HG02870 (cell line): Measurements from ENCODE around the gene ZBTB8B.
"Not testable (repeated sequence)": the region's sequence is repeated elsewhere in the genome, so short reads cannot be mapped to it uniquely, and the experiment has no call there.

Experiments used
- ATAC-seq: cut with Tn5 transposase; IDR thresholded peaks from one replicate; pipeline ENCODE4 v1.9.1; 2021; ENCODE audit warnings: mild to moderate bottlenecking, moderate library complexity; ENCODE audit not compliant: unreplicated experiment

ZBTB8B gene

GRCh38 chr1:32464716-32465577 is at the start of gene ZBTB8B:
TSS of gene ZBTB8B (plus strand) at chr1:32465072. CDS start at chr1:32470625, 5,553 bp downstream.
- ATAC-seq: no peak

GRCh38 chr1:32421775-32422174 is 43.1 kb upstream of the ZBTB8B start:
- no peak for ATAC-seq

- no peak for ATAC-seq
These were observed 38.2 kb upstream of the ZBTB8B start for GRCh38 chr1:32426489-32427255.

GRCh38 chr1:32427264-32427963 is 37.5 kb upstream of the ZBTB8B start:
- no peak for ATAC-seq

- ATAC-seq: no peak
These were observed 33.0 kb upstream of the ZBTB8B start for GRCh38 chr1:32431736-32432400.

GRCh38 chr1:32438136-32438535 is 26.7 kb upstream of the ZBTB8B start:
- ATAC-seq: no peak

- ATAC-seq: not testable (repeated sequence)
These were observed 26.1 kb upstream of the ZBTB8B start for GRCh38 chr1:32438777-32439176.

- not testable (repeated sequence) for ATAC-seq
These were observed 23.4 kb upstream of the ZBTB8B start for GRCh38 chr1:32441467-32441866.

- no peak for ATAC-seq
These were observed 17.2 kb upstream of the ZBTB8B start for GRCh38 chr1:32447469-32448185.

- ATAC-seq: not testable (repeated sequence)
These were observed 16.6 kb upstream of the ZBTB8B start for GRCh38 chr1:32448186-32448772.

- no peak for ATAC-seq
These were observed 16.0 kb upstream of the ZBTB8B start for GRCh38 chr1:32448773-32449456.

GRCh38 chr1:32449457-32449831 is 15.4 kb upstream of the ZBTB8B start:
- not testable (repeated sequence) for ATAC-seq

- no peak for ATAC-seq
These were observed 10.1 kb upstream of the ZBTB8B start for GRCh38 chr1:32454726-32455125.

- no peak for ATAC-seq
These were observed 8.9 kb upstream of the ZBTB8B start for GRCh38 chr1:32455958-32456357.

- not testable (repeated sequence) for ATAC-seq
These were observed 6.1 kb upstream of the ZBTB8B start for GRCh38 chr1:32458798-32459197.

GRCh38 chr1:32462977-32463376 is 1.9 kb upstream of the ZBTB8B start:
- not testable (repeated sequence) for ATAC-seq

GRCh38 chr1:32464191-32464715 is 619 bp upstream of the ZBTB8B start:
- ATAC-seq: no peak

GRCh38 chr1:32465578-32465933 is 684 bp downstream of the ZBTB8B start:
- ATAC-seq: no peak

GRCh38 chr1:32466761-32467160 is 1.9 kb downstream of the ZBTB8B start:
- no peak for ATAC-seq
